ENCODE results near the gene VPS13D.
"Not testable (repeated sequence)": the region's sequence is repeated elsewhere in the genome, so short reads cannot be mapped to it uniquely, and the experiment has no call there.

The VPS13D gene

DNA sequence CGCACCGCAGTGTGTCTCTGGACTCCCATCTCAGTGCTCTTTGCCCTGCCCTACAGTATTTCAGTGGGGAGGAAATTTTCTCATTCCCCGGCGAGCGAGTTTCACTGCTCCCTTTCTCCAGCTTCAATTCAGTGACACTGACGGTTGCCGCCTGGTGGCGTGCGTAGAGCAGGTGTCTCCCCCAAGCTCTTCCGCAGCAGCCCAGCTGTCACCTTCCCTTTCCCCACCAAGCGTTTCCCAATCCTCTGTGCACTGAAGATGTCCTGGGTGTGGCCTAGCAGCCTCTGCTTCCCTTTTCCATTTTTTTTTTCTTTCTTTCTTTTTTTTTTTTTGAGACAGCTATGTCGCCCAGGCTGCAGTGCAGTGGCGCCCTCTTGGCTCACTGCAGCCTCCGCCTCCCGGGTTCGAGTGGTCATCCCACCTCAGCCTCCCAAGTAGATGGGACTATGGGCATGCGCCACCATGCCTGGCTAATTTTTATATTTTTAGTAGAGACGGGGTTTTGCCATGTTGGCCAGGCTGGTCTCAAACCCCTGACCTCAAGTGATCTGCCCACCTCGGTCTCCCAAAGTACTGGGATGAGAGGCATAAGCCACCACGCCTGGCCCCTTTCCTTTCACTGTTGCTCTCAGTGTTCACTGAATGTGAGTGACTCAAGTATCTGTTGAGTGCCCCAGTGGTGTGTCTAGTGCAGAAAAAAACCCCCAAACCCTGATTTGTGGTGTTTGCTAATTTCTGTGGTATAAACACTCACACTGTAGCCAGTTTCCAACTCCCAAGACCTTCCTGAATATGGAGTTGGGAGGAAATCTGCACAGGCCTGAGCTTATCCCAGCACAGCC is 33.0 kb upstream of the VPS13D start:
- DNase-seq (ENCODE audit: low read depth in 3 of 3), result no peak

- no peak for DNase-seq (ENCODE audit: low read depth in 3 of 3)
Observed at GRCh38 chr1:12197483-12197880, 32.3 kb upstream of the VPS13D start.

- no peak for DNase-seq (ENCODE audit: low read depth in 3 of 3)
Observed at GRCh38 chr1:12200208-12200607, 29.6 kb upstream of the VPS13D start.

DNA sequence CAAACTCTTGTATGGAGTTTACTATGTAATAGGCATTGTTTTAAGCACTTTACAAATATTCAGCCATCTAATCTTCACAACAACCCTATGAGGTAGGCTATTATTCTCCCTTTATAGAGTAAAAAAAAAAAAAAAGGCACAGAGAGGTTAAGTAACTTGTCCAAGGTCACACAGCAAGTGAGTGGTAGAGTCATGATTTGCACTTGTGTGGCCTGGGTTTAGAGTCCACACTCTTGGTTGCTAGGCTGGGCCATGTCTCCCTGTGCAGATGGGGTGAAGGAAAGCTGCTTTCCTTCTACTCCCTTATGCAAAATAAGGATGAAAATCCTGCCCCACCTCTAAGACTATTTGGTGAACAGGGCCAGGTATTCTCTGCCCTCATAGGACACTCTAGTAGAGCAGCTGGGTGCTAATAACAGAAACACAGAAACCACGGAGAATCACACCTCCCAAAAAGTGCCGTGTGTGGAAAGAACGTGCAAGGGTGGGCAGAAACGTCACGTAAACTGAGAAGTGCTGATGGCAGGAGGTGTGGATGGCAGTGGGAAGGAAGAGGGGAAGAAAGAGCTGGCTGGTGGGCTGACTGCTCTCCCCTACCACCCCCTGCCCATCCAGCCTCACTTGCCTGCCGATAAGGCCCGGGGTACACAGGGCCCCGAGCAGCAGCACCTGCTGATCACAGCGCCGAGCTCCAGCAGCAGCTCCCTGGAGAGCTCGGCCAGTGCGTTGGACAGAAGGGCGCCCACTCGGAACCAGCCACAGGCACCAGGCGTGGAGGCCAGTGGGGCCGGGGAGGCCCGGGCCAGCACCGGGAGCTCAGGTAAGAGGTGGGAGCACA is 28.3 kb upstream of the VPS13D start:
- peak in 1 of 3 experiments; percentile 37 for DNase-seq (ENCODE audit: low read depth in 3 of 3)

- DNase-seq (ENCODE audit: low read depth in 3 of 3), result no peak
Observed at GRCh38 chr1:12202190-12202497, 27.7 kb upstream of the VPS13D start.

DNA sequence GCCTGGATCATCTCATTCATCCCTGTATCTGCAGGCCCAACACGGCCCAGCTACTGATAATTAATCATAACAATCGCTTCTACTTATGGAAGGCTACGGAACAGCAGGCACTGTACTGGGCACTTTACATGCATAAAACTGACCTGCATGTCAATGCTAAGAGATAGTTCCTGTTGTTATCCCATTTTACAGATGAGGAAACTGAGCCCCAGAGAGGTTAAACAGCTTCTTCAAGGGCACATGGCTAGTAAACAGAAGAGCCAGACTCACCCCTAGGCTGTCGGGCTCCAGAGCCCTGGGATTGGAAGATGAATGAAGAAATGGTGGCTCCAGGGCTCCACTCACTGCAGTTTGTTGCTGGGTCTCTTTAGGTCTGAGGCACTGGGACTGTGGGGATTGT is 27.3 kb upstream of the VPS13D start:
- DNase-seq (ENCODE audit: low read depth in 3 of 3), result no peak

GRCh38 chr1:12203216-12204007 is 26.4 kb upstream of the VPS13D start:
- DNase-seq (ENCODE audit: low read depth in 3 of 3), result no peak

DNA sequence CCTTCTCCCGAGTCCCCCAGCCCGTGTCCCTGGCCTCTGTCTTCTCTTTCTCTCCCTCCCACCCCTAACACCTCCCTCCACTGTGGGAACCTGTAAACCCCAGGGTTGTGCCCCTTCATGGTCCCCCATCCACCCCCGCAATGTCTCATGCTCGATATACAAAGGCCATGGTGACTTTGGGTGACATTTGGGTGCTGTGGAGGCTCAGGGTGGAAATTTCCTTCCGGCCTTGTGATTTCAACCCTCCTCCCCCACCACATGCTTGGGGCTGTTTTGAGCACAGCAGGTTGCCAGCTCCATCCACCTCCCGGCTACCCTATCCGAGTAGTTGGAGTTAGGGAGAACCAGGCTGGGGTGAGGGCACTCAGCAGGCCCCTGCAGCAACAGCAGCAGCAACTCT is 25.7 kb upstream of the VPS13D start:
- peak; percentile 34 to 64 (median 41) for DNase-seq (ENCODE audit: low read depth in 3 of 3)

DNA sequence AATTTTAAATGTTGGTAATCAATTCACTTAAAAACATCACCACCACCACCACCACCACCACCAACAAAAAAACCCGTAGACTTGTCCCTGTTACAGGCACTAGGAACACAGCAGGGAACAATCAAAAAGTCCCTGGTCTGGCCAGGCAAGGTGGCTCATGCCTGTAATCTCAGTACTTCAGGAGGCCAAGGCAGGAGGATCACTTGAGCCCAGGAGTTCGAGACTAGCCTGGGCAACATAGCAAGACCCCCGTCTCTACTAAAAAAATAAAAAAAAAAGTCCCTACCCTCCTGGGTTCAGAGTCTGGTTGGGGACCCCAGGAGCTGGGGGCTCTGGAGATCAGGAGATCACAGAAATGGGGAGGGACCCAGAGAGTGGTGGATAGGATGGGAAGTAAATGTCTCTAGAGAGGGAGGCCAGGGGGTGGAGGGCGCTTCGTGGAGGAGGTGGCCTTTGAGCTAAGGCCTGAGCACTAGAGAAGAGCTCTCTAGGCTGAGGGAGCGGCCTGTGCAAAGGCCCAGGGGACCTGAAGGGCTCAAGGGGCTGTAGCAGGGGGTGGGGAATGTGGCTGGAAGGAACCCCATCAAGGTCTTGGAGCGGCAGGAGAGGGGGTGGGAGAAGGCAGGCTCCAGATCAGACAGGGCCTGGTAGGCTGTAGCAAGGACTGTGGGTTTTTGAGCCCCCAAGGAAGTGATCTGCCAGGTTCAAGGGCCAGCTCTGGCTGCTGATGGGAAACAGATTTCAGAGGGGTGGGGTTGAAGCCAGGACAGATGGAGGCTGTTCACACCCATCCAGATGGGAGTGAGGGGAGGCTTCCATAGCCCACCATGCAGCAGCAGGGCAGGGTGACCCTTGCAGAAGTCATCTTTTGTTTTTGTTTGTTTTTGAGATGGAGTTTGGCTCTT is 24.8 kb upstream of the VPS13D start:
- no peak for DNase-seq (ENCODE audit: low read depth in 3 of 3)

- DNase-seq (ENCODE audit: low read depth in 3 of 3), result no peak
Observed at GRCh38 chr1:12206238-12206637, 23.6 kb upstream of the VPS13D start.

- no peak for DNase-seq (ENCODE audit: low read depth in 3 of 3)
Observed at GRCh38 chr1:12206792-12207424, 22.9 kb upstream of the VPS13D start.

GRCh38 chr1:12208271-12208670 is 21.6 kb upstream of the VPS13D start:
- DNase-seq (ENCODE audit: low read depth in 3 of 3), result no peak

DNA sequence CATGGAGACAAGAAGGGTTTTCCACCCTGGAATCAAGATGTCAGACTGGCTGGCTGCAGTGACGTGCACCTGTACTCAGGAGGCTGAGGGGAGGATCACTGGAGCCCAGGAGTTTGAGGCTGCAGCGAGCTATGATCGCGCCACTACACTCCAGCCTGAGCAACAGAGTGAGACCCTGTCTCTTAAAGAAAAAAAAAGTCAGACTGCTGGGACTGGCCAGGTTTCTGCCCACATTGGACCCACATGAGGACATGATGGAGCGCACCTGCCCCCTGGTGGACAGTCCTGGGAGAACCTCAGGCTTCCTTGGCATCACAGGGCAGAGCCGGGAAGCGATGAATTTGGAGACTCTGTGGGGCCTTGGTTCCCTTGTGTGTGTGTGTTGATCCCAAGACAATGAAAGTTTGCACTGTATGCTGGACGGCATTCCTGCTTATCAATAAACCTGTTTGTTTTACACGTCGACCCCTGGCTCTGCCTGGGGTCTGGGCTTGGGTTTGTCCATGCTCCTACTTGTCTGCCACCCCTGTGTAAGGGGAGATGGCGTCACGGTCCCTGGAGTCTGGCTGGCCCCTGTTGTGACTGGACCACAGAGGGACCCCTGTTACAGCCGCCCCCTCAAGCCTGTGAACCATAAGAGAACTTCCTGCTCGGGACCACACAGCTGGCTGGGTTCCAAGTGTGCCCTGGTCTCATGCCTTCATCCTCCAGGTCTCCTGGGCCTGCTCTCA is 20.9 kb upstream of the VPS13D start:
- peak; percentile 65 to 89 (median 74) for DNase-seq (ENCODE audit: low read depth in 3 of 3)

- no peak for DNase-seq (ENCODE audit: low read depth in 3 of 3)
Observed at GRCh38 chr1:12209495-12209832, 20.4 kb upstream of the VPS13D start.

DNA sequence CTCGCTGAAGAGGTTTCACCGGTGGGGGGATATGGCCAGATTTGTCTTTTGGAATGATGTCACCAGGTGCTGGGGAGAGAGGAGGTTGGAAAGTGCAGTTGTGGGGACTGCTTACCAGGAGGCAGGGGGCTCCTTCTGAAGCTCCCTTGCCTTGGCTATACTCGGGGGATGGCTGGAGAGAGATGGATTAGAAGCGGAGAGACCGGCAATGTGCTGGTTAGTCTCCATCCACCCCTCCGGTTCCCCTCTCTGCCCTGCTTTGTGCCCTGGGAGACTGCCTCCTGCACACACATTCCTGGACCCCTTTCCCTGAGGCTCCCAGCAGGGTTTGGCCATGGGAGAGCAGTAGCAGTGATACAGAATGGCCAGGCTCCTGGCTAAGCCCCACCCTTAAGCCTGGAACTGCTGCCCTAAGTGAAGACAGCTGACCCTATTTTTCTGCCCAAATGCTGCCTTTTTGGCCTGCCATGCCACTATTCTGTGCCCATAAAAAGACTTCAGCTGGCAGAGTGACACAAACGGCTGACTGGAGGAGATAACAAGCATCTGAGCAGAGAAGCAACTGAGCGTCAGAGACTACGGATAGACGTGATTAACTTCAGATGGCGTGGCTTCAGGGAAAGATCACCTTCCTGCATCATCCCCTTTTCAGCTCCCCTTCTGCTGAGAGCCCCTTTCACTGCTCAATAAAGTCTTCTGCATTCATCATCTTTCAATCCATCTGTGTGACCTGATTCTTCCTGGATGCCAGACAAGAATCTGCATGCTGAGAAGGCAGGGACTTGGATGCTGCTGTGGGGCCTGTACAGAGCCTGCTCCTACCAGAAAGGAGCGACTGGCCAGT is 14.5 kb upstream of the VPS13D start:
- no peak for DNase-seq (ENCODE audit: low read depth in 3 of 3)

- DNase-seq (ENCODE audit: low read depth in 3 of 3), result no peak
Observed at GRCh38 chr1:12219800-12220199, 10.0 kb upstream of the VPS13D start.

GRCh38 chr1:12220890-12221289 is 8.9 kb upstream of the VPS13D start:
- no peak for DNase-seq (ENCODE audit: low read depth in 3 of 3)

GRCh38 chr1:12222700-12223099 is 7.1 kb upstream of the VPS13D start:
- DNase-seq (ENCODE audit: low read depth in 3 of 3), result not testable (repeated sequence)

- DNase-seq (ENCODE audit: low read depth in 3 of 3), result not testable (repeated sequence)
Observed at GRCh38 chr1:12224092-12224491, 5.7 kb upstream of the VPS13D start.
